SIG-M5 treated with dmso at 0.1 percent for 504 hours (cell line): ENCODE measurements around the gene HPSE2.
"Not testable (repeated sequence)": the region's sequence is repeated elsewhere in the genome, so short reads cannot be mapped to it uniquely, and the experiment has no call there.

Experiments
- DNase-seq: peaks from one replicate; lab custom pipeline; 2025; ENCODE audit not compliant: unreplicated experiment; lab: John Stamatoyannopoulos, UW

The HPSE2 gene

DNA sequence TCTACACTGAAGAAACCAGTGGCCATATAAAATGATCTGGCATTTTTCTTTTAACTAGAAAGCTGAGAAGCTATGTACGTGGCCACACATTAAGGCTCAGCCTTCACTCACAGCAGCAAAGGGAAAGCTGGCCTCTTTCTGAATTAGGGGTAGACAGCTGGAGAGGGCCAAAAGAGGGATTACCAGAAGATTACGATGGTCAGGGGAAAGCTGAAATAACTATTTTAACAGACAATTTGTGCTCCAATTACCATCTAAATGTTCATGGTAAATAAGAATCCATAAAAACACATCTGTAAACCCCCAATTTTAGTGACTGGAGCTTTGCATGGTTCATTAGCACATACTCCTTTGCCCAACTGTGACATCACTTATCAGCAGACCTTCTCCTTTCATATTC lies 314.3 kb downstream of the HPSE2 start:
- no peak for DNase-seq

DNA sequence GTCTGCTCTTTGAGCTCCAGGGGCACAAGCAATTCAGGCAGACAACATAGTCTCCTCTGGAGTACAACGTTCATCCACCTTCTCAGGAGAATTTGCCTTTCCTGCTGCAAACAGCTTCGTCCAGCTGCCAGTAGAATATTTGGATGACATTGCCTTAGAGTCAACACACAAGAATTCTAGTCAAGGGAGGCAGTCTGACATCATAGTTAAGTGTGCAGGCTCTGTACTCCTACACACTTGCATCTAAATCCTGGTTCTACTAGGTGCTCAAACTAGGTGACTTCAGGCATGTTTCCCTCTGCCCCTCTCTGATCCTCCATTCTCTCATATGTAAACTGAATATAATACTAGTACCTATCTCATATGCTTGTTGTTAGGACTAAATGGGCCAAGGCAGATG lies 314.8 kb downstream of the HPSE2 start:
- DNase-seq, result no peak

DNA sequence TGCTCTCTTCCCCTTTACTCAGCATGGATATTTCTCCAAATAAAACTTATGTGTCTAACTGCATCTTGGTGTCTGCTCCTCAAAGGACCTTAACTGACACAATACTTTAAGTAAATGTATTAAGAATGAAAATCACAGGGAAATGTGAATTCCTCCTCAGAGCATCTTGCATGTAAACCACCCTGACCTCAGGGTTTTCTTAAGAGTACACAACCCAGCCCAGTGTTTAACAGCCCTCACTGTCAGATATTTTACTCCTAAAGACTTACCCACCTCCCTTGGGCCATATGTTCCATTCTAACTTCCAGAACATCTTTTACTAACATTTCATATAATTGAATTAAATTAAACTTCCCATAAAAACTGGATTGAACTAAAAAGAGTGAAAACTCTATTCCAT lies 315.3 kb downstream of the HPSE2 start:
- DNase-seq, result no peak

- no peak for DNase-seq
Observed at GRCh38 chr10:98919899-98920298, 315.8 kb downstream of the HPSE2 start.

- no peak for DNase-seq
Observed at GRCh38 chr10:98917828-98918227, 317.8 kb downstream of the HPSE2 start.

DNA sequence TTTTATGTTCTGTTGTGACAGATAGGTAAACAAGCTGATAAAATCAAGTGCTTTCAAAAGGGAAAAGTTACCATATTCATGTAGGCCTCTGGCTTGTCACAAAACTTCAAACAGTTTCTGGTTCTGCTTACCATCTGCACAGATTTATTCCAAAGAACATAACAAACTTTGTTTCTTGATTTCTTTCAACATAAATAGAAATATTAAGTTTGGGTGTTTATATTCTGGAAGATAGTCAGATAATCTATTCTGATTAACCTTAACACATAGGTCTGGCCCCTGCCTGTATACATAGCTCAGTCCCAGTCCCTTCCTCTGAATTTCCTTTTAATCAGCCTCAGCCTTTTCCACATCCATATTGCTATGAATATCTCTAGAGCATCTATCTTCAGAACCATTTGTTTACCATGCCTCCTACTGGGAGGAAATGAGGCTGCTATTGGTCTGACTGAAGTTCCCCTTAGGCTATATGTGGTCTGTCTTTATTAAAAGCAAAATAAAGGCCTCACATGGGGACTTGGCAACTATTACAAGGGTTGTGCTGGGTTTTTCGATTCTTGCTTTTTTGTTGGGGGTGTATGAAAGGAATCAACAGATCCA lies 319.0 kb downstream of the HPSE2 start:
- no peak for DNase-seq

GRCh38 chr10:98915911-98916310 lies 319.7 kb downstream of the HPSE2 start:
- DNase-seq, result no peak

DNA sequence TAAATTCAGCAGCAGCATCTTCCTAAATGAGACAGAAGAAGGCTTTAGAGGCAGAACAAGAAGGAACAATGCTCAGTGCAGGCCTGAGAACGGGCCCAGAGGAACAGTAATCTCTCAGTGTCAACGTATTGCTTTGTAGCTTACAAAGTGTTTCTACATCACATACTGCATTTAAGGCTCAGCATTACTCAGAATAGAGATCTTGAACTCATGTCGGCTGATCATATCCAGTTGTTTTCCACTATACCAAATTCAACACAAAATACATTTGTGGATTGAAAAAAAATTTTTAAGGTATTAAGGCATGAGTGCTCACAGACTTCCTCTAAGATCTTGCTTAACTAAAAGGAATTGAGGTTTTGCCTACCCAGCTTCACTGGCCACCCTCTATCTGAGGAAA lies 325.1 kb downstream of the HPSE2 start:
- DNase-seq, result no peak

DNA sequence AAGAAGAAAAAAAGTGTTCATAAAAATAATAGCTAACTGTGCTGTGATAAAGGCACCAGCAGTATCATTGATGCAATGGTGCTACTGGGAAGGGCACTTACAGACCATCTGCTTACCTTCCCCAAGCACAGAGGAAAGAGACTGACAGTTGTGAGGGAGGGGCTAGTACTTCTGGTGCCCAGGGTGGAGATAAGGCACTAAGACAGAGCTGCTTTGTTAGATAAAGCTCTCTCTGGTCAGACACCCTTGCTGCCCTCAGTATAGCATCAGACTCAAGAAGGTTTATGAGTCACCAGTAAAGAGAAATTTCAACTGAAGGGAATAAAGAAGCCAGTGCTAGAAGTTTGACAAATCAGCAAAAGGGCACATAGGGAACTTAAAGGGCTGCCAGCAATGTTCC lies 325.6 kb downstream of the HPSE2 start:
- DNase-seq, result no peak

DNA sequence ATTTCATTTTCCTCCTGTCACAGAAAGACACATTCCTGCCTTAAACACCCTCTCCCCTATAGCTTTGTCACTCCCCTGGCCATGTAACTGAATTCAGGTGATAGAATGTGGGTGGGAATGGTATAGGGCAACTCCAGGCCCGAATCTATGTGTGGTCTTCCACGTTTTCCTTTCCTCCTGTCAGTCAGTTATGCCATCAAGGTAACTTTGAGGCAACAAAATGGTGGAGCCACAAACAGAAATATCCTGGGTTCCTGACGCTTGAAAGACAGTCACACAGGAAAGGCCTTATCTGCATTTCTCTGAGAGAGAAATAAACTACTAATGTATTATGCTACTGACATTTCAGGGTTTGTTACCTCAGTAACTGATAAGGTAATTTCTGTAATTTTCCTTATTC lies 326.8 kb downstream of the HPSE2 start:
- DNase-seq, result no peak

DNA sequence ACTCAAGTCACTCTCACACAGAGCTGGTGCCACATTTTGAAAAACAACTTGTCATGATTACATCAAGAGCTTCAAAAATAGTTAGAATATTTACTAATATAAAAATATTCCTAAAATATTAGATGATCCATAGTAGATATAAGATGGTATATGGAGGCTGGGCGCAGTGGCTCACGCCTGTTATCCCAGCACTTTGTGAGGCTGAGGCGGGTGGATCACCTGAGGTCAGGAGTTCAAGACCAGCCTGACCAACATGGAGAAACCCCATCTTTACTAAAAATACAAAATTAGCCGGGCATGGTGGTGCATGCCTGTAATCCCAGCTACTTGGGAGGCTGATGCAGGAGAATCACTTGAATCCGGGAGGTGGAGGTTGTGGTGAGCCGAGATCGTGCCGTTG lies 327.4 kb downstream of the HPSE2 start:
- not testable (repeated sequence) for DNase-seq

GRCh38 chr10:98901441-98902110 lies 334.1 kb downstream of the HPSE2 start:
- no peak for DNase-seq

GRCh38 chr10:98899018-98899417 lies 336.6 kb downstream of the HPSE2 start:
- no peak for DNase-seq

DNA sequence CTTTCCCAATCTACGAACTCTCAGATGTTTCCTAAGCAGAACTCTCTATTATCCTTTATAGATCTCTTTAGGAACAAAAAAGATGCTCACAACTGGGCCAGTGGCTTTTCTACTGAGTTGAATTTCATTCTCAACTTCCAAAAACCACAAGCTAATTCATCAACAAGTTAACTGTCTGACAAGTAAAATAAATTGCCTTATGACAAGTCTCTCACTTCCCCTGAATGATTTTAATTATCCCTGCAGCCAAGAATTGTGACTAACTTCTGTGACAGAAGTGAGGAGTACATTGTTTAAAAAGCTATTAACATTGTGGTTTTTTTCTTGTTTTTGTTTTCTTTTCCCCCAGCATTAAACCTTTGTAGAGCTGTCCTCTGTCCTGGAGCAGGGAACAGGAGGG lies 343.1 kb downstream of the HPSE2 start:
- no peak for DNase-seq

DNA sequence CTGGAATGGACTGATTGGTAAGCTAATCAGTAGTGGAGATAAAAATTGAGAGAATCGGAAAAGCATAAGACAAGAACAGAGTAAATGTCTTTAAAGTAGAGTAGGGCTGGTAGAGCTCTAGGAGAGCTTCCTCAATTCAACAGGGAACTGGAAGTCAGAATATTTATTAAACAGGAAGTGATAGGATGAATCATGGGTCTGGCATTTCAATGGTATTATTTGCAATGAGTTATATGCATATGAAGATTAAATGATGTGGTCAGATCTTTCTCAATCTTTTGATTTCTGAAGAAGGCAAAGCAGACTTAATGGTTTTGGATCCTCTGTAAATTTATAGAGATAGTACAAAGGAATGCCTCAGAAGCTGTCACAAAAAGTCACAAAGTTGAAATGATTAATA lies 349.0 kb downstream of the HPSE2 start:
- DNase-seq, result peak; percentile 24

DNA sequence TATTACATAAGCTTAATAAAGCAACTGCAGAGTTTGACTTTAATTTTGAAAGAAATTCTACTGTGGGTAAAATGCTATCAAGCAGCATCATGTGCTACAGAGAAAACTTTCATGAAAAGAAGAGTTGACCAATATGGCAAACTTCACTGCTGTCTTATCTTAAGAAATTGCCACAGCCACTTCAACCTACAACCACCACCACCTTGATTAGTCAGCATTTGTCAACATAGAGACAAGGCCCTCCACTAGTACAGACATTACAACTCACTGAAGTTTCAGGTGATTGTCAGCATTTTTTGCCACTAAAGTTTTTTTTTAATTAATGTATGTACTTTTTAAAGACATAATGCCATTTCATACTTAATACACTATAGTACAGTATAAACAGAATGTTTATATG lies 350.3 kb downstream of the HPSE2 start:
- no peak for DNase-seq

DNA sequence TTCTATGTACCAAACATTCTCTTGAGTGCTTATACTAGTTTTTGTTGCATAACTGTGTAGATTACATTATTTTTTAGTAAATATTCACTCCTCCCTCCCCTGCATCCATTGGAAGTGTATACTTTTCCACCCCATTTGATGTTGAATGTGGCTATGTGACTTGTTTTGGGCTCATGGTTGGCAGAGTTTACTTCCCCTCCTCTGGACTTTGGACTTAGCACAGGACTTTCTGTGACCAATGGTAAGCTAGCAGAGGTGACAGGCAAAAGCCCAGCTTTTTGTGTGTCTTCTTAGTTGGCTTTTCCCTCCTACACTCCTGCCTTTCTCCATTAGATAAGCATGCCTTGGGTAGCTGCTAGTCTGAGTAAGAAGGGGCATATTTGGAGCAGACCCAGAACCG lies 353.9 kb downstream of the HPSE2 start:
- no peak for DNase-seq

GRCh38 chr10:98880971-98881370 lies 354.7 kb downstream of the HPSE2 start:
- no peak for DNase-seq

DNA sequence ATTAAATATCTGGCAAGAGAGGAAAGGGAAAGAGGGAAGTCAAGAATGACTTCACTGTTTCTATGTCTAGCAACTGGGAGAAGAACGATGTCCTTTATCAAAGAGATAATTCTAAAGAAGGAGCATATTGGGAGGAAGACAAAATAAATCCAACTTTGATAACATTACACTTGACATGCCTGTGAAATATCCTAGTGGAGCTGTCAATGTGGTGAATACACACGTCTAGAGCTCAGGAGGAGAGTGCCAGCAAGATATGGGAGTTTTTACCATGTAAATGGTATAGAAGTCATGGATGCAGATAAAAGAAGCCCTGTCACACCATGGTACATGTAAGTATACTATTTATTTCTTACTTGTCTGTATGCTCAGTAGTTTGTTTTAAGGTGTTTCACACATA lies 356.7 kb downstream of the HPSE2 start:
- no peak for DNase-seq

- no peak for DNase-seq
Observed at GRCh38 chr10:98878418-98878817, 357.2 kb downstream of the HPSE2 start.

- no peak for DNase-seq
Observed at GRCh38 chr10:98861962-98862361, 373.7 kb downstream of the HPSE2 start.

DNA sequence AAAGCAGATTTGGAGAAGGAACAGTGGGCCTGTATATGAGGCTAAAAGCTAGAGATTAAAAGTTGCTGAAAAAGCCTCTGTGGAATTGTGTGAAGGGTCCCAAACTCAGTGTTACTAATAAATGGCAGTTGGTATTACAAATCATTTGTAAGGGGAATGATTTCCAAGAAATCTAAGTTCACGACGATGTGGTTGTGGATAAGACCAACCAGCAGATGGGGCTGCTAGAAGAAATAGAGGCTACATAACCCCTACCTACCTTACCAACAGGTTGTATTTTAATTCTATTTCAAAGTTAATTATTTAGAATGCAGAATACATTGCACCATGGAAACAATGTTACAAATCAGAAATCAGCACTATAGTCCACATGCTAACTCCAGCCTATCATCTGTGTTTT lies 377.1 kb downstream of the HPSE2 start:
- DNase-seq, result no peak
